SU-DHL-6 (cell line): Measurements from ENCODE around the gene PCDHB12.
"Not testable (repeated sequence)": the region's sequence is repeated elsewhere in the genome, so short reads cannot be mapped to it uniquely, and the experiment has no call there.

ENCODE experiments used
- EZH2phosphoT487 ChIP-seq: fragments of 200-600 bp; sonication (generic), shearing (Covaris generic); conservative IDR thresholded peaks from 2 replicates; pipeline ENCODE4 v1.6.1; 2018; ENCODE audit warnings: mild to moderate bottlenecking, antibody characterized with exemption, low read length, moderate library complexity, mixed read lengths
- TF ChIP-seq, protein P1 (sequence below): fragments of 200-600 bp; sonication (generic); IDR thresholded peaks from one replicate; pipeline ENCODE4 v1.5.1; 2017; ENCODE audit warnings: antibody characterized with exemption, mild to moderate bottlenecking, low read length, moderate library complexity; ENCODE audit not compliant: insufficient read depth, poor library complexity, severe bottlenecking

DNA sequence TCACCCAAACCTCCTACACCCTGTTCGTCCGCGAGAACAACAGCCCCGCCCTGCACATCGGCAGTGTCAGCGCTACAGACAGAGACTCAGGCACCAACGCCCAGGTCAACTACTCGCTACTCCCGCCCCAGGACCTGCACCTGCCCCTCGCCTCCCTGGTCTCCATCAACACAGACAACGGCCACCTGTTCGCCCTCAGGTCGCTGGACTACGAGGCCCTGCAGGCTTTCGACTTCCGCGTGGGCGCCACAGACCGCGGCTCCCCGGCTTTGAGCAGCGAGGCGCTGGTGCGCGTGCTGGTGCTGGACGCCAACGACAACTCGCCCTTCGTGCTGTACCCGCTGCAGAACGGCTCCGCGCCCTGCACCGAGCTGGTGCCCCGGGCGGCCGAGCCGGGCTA lies 7.4 kb upstream of the PCDHB12 start:
- TF ChIP-seq, protein P1, sequence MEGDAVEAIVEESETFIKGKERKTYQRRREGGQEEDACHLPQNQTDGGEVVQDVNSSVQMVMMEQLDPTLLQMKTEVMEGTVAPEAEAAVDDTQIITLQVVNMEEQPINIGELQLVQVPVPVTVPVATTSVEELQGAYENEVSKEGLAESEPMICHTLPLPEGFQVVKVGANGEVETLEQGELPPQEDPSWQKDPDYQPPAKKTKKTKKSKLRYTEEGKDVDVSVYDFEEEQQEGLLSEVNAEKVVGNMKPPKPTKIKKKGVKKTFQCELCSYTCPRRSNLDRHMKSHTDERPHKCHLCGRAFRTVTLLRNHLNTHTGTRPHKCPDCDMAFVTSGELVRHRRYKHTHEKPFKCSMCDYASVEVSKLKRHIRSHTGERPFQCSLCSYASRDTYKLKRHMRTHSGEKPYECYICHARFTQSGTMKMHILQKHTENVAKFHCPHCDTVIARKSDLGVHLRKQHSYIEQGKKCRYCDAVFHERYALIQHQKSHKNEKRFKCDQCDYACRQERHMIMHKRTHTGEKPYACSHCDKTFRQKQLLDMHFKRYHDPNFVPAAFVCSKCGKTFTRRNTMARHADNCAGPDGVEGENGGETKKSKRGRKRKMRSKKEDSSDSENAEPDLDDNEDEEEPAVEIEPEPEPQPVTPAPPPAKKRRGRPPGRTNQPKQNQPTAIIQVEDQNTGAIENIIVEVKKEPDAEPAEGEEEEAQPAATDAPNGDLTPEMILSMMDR, result not testable (repeated sequence)
- TF ChIP-seq EZH2phosphoT487, result not testable (repeated sequence)
